ENCODE data around the gene SH3PXD2A. TPM values are rescaled to one million over a fixed set of nuclear protein-coding genes. Genes with fewer than 3 reads are reported as not detected.
A peak's percentile ranks its signal among the peaks of the same experiment; 100 is the strongest.
"Not testable (repeated sequence)": the region's sequence is repeated elsewhere in the genome, so short reads cannot be mapped to it uniquely, and the experiment has no call there.

SH3PXD2A gene
- total RNA-seq, 1 donor from 2014 or later: 67.3 TPM

DNA sequence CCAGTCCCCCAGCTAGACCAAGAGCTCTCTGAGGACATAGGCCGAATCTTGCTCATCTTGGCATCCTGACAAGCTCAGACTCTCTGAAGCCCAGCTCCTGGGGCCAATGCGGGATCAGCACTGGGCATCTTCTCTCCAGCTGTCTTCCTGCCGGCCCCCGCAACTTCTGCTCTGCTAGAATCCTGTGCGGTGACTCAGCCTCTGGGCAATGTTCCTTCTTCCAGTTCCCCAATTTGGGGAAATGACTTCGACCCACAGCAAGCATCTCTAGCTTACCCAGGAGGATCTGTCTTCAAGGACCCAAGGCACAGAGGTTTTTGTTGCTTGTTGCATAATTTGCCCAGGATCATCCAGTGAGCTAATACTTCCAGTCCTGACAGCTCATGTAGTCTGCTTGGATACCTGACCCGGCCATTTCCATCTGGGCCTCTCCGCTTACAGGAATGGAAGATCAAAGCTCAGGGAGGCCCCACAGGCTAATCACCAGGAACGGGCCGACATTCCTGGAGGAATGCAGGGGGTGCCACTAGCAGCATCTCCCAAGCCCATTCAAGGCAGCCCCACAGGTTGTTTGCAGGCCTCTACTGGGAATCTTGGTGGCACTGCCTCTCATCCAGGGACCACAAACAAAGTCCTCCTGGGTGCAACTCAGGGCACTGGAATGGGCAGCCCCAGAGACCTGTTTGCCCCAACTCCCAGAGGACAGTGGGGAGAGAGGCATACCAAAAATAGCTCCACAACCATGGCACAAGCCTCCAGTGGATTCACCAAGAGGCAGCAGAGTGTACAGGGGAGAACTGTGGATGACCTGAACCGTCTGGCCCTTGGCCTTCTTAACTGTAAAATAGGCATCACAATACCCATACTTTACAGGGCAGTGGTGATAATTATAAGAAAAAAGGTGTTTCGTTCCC lies 210.0 kb downstream of the SH3PXD2A start:
- peak; percentile 60 for DNase-seq

DNA sequence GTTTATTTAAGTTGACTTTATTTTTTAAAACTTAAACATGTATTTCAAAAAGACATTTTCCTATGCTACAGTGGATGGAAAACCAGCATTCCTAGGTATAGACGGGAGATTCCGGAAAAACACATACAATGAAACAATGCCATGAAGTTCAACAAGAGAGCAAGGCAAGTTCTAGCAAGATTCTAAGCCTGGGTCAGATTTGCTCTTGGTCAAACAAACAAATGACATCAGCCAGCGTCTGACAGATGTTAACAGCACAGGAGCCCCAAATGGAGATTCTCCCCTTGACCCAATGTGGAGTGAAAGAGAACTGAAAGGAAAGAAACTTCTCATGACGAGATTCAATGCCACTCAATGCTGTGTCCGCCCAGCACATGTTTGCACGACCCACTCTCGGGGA lies 212.0 kb downstream of the SH3PXD2A start:
- DNase-seq: no peak

DNA sequence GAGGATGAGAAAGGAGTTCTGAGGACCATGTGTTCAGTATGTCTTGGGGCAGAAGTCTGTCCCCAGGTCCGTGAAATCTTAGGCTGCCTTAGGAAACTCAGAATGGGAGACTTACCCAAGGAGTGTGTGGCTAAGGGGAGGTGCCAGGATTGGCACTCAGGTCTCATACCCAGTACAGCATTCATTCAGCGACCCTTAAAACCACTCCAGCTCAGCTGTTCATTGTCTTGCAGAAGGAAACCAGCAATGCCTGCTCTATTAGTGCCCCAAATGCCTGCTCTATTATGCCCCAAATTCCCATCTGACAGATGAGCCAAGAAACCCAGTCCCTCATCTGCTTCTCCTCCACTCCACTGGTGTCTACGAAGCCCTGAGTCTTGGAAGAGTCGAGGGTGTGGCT lies 214.1 kb downstream of the SH3PXD2A start:
- DNase-seq: no peak

DNA sequence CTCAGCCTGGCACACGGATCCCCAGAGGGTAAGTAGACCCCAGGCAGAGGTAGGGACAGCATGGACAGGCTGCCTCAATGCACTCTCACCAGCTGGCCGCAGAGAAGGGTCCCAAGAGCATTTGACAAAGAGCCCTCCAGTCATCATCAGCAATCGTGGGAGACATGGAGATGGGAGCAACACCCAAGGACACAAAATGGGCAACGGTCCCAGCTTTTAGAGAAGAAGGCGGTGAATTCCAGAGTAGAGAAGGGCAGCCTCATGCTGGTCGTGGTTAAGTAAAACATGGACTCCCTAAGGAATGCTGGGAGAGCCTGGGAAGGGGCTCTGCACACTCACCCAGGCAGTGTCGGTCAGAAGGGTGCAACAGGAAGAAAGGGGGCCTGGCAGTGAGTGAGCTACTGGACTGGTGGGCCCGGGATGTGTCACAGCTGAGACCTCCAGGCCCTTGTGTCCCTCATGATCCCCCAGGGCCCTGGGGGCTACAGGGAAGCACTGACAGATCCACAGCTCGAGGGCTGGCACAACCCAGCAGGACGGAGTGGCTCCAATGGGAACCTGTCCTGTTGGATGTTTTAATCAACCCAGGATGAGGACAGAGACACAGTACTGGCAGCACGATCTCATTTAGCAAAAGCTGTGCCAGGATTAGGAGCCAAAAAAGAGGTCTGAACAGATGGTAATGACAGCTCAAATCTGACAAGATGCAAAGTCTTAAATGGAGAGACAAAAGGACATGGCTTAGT lies 214.8 kb downstream of the SH3PXD2A start:
- peak; percentile 74 for DNase-seq

DNA sequence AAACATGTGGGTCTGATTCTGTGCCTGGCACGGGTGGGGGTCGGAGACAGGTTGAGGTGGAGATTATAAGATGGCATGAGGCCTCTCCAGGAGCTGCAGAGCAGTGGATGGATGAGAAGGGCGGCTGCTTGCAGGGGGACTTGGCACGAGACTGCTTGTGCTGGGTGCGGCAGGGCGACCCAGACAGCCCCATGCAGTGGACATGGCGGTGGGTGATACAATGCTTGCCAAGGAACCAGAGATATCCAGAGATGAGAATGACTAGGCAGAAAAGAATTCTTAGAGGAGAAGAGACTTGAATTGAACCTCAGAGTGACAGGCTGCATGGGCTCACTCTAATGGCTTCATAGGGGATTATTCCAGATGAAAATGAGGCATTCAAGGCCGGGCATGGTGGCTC lies 216.4 kb downstream of the SH3PXD2A start:
- DNase-seq: no peak

DNA sequence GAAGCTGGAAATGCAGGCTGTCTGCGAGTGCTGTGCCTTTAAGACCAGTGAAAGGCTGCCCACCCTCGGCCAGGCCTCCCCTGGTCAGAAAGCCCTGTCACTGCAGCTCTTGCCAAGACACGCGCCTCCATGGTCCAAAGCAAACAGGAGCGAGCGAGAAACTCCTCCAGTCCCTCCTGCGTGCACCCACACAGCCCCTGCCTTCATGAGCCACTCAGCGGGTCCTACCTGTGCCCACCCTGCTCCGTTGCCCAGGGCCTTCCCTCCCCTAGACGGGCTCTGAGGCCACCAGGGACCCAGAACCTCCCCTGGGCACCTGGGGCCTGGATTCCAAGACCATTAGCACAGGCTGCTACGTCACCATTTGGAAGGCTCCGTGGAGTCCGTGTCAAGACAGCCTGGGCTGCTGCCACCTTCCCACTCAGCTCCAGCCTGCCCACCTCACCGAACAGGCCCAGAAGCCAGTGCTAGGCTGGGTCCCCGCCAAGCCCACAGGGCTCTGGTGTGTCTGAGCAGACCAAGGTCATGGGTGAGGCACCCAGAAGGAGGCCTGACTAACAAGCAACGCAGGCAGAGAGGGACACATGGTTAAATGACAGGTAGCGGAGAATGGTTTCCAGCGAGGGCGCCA lies 217.3 kb downstream of the SH3PXD2A start:
- peak; percentile 83 for DNase-seq

DNA sequence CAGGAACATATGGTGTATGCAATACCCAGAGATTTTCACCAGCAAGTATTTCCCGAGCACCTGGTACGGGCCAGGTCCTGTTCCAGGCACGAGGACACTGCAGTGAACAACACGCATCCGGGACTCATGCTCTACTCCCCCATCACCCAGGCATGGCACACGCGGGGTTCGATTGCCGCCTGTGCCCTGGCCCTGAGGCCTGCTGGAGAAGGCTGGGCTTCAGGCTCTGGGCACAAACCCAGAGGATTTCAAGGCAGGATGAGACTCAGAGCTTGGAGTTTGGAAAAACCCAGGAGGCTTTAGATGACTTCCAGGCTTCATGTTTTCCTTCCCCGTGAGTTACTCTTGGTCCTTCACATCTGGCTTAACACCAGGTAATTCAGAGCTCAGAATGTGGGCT lies 218.4 kb downstream of the SH3PXD2A start:
- peak; percentile 58 for DNase-seq

DNA sequence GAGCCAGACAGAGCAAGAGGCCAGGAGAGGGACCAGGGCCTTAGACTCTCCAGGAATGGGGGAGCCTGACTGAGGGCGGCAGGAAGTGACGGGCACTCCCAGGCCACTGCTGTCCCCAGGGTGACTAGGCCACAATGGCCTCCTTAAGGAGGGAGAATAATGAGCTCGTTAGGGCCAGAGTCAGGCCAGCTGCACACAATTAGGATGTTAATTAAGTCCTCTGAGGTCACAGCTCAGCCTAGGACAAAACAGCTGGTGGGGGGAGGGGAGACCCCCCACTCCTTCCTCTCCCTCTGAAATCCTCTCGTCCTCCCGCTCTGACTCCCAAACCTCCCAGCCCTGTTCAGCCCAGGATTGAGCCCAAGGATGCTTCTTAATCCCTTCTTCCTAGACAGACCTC lies 218.9 kb downstream of the SH3PXD2A start:
- DNase-seq: peak; percentile 35

DNA sequence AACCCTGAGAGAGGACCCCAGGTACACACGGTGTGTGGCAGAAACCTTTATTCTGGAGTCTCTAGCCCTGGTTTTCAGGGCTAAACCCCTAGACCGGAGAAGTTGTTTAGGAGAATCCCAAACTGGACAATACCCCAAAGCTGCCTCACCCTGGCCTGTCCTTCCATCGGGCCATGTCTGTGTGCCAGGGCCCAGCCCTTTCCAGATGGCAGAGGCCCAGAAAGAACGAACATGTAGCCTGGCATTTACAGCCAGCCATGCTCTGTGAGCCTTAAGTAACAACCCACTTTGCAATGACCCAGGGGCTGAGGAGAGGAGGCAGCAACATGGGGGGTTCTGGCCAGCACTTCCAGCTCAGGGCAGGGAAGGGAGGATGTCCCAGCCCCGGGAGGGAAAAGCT lies 219.8 kb downstream of the SH3PXD2A start:
- DNase-seq: no peak

DNA sequence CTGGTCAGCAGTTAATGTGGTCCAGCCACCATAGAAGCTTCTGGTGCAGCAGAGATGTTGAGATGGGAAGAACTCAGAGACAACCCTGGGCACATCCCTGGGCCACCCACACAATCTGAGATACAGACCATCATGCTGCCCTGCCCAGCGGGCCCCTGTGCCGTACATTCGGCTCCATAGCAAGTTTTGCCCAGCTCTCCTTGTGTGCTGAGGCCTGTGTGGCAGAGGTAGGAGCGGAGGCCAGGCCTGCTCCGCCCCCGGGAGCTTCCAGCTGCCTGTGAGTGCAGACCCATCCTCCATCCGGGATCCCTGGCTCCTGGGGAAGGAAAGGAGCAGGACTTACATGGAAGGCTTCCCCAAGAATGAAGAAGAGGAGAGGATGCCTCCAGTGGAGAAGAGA lies 221.5 kb downstream of the SH3PXD2A start:
- no peak for DNase-seq

DNA sequence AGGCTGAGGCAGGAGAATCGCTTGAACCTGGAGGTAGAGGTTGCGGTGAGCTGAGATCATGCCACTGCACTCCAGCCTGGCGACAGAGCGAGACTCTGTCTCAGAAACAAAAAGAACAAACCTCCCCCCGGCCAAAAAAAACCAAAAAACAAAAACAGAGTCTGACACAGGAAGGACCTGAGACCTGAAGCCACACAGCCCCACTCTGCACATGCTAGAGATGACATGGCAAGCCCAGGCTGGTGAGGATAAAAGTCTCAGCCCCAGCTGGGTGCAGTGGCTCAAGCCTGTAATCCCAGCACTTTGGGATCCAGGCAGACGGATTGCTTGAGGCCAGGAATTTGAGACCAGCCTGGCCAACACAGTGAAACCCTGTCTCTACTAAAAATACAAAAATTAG lies 222.5 kb downstream of the SH3PXD2A start:
- DNase-seq: not testable (repeated sequence)

DNA sequence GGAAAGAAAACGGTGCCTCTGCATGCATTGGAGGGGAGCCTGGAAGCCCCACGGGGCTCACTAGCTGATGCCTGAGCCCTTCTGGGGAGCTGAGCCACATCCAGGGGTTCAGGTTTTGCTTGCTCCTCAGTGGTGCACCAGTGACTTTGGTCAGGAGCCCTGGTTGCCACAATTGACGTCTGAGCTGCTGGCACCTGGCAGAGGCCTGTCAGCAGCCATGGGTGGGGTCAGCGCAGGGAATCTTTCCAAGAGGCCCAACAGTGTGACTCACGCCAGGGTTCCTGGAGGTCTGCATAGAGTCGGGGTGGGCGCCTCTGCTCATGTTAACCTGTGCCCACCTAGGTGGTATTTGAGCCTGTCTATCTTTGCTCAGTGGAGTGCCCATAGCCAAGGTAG lies 223.1 kb downstream of the SH3PXD2A start:
- no peak for DNase-seq

DNA sequence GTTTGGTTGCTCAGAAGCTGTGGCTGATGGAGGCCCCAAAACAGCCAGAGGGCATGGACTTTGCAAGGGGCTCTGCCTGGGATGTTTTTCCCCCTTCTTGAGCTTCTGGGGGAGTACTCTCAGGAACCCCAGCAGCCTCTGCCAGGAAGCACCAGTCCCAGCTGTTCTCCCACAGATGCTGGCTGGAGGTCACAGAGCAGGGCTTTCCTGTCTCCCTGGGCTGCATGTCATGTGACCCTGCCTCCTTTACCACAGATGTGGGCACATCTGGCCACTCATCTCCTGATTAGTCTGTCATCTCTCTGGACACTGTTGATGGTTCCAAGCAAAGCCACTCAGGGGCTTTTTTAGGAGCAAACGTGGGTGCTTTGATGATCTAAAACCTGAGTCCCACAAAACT lies 225.2 kb downstream of the SH3PXD2A start:
- DNase-seq: no peak

DNA sequence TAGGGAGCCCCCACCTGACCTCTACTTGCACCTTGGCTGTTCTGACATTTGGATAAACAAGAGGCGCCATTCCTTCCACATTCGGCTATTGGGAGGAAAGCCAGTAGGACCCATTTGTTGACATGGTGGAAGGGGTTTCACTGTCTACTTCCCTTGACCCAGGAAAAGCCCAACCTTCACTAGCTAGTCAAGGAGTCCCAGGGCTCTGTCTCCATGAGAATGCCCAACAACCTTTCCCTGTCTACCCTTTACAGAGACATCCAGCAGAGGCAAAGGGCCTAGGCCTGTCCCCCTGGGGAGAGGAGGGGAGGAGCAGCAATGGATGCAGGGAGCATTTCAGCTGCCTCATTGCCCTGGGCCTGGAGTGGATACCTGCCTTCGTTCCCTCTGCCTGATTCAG lies 225.8 kb downstream of the SH3PXD2A start:
- DNase-seq: no peak

DNA sequence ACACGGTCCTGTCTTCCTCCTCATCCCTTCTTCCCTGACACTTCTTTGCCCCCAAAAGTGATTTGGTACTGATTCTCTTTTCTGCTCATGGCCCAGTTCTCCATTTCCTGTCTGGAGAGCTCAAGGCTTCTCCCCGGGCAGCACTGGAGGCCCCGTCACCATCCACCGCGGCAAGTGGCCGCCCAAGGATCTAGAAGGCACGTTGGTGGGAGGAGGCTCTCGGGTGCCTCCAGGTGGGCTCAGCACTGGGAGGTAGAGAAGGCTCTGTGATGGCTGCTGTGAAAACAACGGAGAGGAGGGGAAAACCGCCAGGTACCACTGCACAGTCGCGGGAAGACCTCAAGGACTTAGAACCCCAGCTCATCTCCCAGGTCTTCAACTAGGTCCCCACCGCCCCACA lies 227.5 kb downstream of the SH3PXD2A start:
- DNase-seq: no peak

DNA sequence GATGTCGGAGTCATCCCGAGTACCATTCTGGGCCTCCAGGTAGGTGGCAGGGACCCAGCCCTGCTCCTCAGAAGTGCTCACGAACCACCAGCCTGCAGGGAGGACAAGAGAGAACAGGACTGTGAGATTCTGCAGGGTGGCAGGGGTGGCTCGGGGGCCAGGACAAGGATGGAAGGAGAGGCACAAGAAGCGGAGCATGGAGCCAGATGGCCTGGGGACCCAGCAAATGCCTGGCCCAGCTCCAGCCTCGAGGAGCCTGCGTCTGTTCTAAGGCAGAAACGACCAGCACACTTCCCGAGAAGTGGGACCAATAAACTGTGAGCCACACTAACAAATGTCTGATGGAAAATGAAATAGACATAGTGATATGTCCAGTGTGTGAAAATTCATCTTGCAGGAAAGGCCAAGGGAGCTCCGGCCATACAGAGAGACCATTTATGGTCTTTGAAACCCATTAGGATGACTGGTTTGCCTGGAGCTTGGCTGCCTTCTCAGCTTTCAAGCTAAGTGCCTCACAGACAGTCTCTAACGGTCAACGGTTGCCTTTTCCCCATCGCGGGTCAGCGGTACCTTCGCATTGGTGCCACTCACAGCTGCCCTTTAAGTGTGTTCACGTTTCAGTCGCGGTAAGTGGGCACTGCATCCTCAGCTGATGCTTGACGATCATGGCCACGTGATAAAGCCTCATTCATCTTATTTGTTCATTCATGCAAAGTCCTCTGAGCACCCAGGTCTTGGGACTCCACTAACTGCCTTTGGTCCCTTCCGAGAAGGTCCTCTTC lies 228.1 kb downstream of the SH3PXD2A start:
- DNase-seq: no peak

DNA sequence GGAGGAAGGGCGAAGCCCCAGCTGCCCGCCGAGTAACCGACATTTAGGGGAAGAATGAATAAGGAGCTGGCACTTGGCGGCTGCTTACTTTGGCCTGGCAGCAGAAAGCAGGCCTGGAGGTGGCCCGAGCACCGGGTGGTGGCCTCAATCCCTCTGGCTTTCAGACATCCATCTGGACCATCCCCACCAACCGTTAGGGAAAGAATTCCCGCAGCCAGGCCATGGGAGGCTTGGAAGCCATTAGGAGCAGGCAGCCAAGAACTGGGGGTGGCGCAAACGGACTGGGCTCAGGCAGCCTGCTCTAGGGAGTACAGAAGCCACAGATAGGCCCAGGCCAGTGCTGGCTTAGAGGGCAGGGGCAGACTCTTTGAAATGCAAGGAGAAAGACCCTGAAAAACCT lies 229.2 kb downstream of the SH3PXD2A start:
- no peak for DNase-seq

DNA sequence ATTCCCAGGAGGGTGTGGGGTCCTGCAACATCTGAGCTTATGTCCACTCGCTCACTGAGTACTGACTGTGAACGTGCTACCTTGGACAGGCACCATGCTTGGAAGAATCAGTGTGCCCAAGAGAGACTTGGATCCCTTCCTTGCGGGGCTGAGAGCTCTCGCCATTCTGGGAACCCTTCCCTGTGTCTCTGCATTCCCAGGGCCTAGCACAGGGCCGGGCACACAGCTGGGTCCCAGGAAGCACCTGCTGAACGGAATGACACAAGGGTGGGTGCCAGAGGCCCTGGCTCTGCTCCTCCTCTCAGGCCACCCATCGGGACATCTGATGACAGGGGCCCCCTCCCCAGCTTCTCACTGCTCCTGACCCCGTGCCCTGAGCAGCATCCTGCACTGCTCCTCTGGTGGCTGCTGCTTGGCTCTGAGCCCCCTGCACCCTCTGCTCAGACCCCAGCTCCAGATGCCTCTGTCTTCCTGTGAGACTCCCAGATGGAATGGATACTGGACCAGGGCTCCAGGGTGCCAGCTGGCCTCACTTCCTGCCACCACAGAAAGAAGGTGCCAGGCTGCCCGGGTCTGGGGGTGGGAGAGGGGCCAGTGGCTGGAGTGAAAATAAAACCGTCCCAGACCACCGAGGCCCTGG lies 232.3 kb downstream of the SH3PXD2A start:
- no peak for DNase-seq

DNA sequence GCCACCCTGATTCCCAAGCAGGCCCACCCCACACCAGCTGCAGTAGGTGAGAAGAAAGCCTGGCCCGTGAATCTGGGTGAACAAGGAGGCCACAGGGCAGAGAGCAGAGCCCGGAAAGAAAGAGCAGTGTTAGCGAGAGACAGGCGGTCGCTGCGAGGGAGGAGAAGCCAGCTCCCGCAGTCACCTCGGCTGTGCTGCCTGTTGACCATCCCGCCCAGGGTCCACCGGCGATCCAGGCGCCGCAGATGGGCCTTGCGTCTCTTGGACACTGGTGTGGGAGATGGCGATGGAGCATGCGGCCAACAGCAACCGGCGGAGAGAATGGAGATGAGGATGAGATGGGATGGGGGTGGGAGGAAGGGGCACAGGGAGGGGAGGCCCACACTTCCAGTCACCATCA lies 233.1 kb downstream of the SH3PXD2A start:
- no peak for DNase-seq

DNA sequence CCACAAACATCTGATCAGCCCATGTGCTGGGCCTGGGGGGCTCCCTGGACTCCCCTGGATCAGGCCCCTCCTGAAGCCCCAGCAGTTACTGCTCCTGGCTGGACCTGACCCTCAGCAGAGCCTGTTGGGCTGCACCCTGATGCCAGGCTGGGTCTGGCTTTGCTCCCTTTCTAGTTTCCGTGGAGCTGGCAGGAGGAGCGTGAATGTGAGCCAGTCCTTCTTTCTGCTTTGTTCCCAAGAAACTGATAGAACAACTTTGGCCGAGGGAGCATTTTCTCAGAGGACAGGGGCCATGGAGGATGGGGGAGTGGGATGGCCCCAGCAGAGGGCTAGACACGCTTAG lies 233.6 kb downstream of the SH3PXD2A start:
- DNase-seq: no peak

DNA sequence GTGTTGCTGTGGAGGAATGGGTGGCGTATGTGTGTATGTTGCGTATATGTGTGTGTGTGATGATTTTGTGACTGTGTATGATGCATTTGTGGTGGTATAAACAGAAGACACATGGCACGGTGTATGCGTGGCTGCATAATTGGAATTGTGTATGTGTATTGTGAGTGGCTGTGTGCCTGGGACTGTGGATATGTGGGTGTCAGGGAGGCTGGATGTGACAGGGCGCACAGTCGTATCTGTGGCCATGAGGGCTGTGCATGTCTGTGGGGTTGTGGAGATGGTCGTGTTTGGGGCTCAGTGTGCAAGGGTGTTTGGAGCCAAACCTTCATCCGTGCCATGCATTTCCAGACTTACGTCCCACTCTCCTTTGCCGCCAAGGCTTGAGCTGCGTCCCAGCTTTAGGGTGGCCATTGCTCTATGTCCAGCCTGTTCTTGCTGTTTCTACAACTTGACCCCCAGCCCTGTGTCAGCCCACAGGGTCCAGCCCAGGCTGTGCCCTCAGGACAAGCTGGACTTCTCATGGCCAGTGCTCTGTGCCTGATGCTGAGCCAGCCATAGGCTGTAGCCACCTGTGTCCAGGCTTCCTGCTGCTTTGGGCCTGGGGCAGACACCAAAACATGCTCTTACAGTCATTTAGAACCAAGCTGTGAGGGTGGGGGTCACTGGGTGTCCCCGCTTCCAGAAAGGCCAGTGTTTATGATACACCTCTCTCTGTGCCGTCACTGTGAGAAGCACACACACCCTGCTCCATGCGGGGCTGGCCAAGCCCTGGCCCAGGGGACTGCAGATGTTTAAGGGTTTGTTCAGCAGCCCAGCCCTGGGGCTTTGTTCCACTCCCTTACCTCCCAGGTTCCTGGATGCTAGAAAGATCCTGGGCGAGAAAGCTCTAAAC lies 234.2 kb downstream of the SH3PXD2A start:
- DNase-seq: no peak
